HG03565 (cell line): ENCODE results near the gene GNGT2.
"Not testable (repeated sequence)": the region's sequence is repeated elsewhere in the genome, so short reads cannot be mapped to it uniquely, and the experiment has no call there.

Experiments
- ATAC-seq: cut with Tn5 transposase; IDR thresholded peaks from one replicate; pipeline ENCODE4 v1.9.1; 2021; ENCODE audit warnings: mild to moderate bottlenecking, moderate library complexity; ENCODE audit not compliant: unreplicated experiment

The GNGT2 gene

GRCh38 chr17:49213399-49213798 is 3.0 kb upstream of the GNGT2 start:
- ATAC-seq = no peak

- ATAC-seq = no peak
These were observed 1.3 kb downstream of the GNGT2 start for GRCh38 chr17:49209061-49209571.

- ATAC-seq = no peak
These were observed 5.9 kb downstream of the GNGT2 start for GRCh38 chr17:49204516-49204915.

GRCh38 chr17:49203796-49204195 is 6.6 kb downstream of the GNGT2 start:
- no peak for ATAC-seq

- no peak for ATAC-seq
These were observed 8.9 kb downstream of the GNGT2 start for GRCh38 chr17:49201481-49201927.

- ATAC-seq = no peak
These were observed 9.8 kb downstream of the GNGT2 start for GRCh38 chr17:49200423-49201083.

- no peak for ATAC-seq
These were observed 12.2 kb downstream of the GNGT2 start for GRCh38 chr17:49198211-49198610.

GRCh38 chr17:49197346-49197998 is 12.9 kb downstream of the GNGT2 start:
- ATAC-seq = no peak

GRCh38 chr17:49196520-49196919 is 13.9 kb downstream of the GNGT2 start:
- ATAC-seq = no peak

GRCh38 chr17:49195751-49196150 is 14.6 kb downstream of the GNGT2 start:
- no peak for ATAC-seq

- ATAC-seq = no peak
These were observed 16.1 kb downstream of the GNGT2 start for GRCh38 chr17:49194297-49194607.

GRCh38 chr17:49193513-49194296 is 16.7 kb downstream of the GNGT2 start:
- ATAC-seq = no peak

- peak; percentile 26 for ATAC-seq
These were observed 18.2 kb downstream of the GNGT2 start for GRCh38 chr17:49191917-49192741.

- peak; percentile 3 for ATAC-seq
These were observed 18.9 kb downstream of the GNGT2 start for GRCh38 chr17:49191409-49191916.

- no peak for ATAC-seq
These were observed 19.4 kb downstream of the GNGT2 start for GRCh38 chr17:49190932-49191331.

GRCh38 chr17:49187301-49187700 is 23.1 kb downstream of the GNGT2 start:
- no peak for ATAC-seq

GRCh38 chr17:49185381-49185780 is 25.0 kb downstream of the GNGT2 start:
- not testable (repeated sequence) for ATAC-seq

GRCh38 chr17:49184522-49184921 is 25.9 kb downstream of the GNGT2 start:
- not testable (repeated sequence) for ATAC-seq

- no peak for ATAC-seq
These were observed 26.6 kb downstream of the GNGT2 start for GRCh38 chr17:49183801-49184200.

GRCh38 chr17:49183341-49183740 is 27.0 kb downstream of the GNGT2 start:
- ATAC-seq = no peak
